Ishikawa (cell line): ENCODE data around the gene ATP11A.

ENCODE experiments used
- EP300 ChIP-seq: IDR thresholded peaks from 2 replicates; pipeline ENCODE4 v1.6.1; 2012; ENCODE audit warnings: borderline replicate concordance
- FOXM1 ChIP-seq: IDR thresholded peaks from 2 replicates; pipeline ENCODE4 v1.6.1; 2012; ENCODE audit warnings: low read depth, borderline replicate concordance
- TCF12 ChIP-seq: IDR thresholded peaks from 2 replicates; pipeline ENCODE4 v1.6.1; 2012; ENCODE audit warnings: low read depth

DNA sequence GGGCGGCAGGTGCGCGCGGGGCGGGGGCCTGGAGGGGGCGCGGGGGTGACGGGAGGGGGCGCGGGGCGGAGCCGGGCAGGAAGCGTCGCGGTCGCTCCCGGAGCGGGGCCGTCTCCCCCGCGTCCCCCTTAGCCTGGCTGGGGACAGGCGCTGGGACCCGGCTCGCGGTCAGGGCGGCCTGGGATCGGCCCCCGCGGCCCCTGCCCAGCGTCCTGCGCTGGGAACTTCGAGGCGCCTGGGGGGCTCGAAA lies 204.5 kb downstream of the ATP11A start:
- TF ChIP-seq FOXM1 (no peak), EP300 (no peak), TCF12 (no peak)
